ENCODE data around the gene OR5H14.

DNA sequence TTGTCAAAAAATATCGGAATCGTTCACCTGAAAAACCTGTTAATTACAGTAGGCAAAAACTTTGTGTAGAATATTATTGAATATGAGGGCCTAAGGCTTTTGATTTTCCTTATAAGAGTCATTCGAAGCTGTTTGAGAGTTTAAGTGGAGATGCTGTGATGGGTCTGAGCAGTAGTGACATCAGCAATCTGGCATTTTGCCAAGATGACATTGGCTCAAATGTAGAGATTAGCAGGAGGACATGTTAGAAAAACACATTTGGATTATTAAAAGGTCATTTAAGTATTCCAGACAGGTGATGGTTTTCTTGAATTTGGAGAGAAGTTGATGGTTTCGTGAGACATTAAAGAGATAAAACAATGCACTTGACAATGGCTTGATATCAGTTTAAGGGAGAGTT is 47.4 kb upstream of the OR5H14 start:
- TF ChIP-seq RARB (CRISPR knock-in tag; IDR thresholded peaks at IDR 0.05) (no peak), ZNF8 (CRISPR knock-in tag; IDR thresholded peaks at IDR 0.05) (no peak)
- TF ChIP-seq, protein P1, sequence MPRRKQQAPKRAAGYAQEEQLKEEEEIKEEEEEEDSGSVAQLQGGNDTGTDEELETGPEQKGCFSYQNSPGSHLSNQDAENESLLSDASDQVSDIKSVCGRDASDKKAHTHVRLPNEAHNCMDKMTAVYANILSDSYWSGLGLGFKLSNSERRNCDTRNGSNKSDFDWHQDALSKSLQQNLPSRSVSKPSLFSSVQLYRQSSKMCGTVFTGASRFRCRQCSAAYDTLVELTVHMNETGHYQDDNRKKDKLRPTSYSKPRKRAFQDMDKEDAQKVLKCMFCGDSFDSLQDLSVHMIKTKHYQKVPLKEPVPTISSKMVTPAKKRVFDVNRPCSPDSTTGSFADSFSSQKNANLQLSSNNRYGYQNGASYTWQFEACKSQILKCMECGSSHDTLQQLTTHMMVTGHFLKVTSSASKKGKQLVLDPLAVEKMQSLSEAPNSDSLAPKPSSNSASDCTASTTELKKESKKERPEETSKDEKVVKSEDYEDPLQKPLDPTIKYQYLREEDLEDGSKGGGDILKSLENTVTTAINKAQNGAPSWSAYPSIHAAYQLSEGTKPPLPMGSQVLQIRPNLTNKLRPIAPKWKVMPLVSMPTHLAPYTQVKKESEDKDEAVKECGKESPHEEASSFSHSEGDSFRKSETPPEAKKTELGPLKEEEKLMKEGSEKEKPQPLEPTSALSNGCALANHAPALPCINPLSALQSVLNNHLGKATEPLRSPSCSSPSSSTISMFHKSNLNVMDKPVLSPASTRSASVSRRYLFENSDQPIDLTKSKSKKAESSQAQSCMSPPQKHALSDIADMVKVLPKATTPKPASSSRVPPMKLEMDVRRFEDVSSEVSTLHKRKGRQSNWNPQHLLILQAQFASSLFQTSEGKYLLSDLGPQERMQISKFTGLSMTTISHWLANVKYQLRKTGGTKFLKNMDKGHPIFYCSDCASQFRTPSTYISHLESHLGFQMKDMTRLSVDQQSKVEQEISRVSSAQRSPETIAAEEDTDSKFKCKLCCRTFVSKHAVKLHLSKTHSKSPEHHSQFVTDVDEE (CRISPR knock-in tag; IDR thresholded peaks at IDR 0.05): no peak
